Smooth muscle cell (in vitro differentiated cells): Measurements from ENCODE around the gene ZNF33B. TPM values are rescaled to one million over a fixed set of nuclear protein-coding genes. Genes with fewer than 3 reads are reported as not detected.
"Not testable (repeated sequence)": the region's sequence is repeated elsewhere in the genome, so short reads cannot be mapped to it uniquely, and the experiment has no call there.

ENCODE experiments used
- DNase-seq: peaks from one replicate; lab custom pipeline; 2025; ENCODE audit not compliant: unreplicated experiment; lab: John Stamatoyannopoulos, UW
- H2AFZ ChIP-seq: fragments of 200-600 bp; sonication (generic); 2 replicates; pipeline ENCODE4 v1.6.0; 2016; ENCODE audit warnings: antibody characterized with exemption, low read depth, mild to moderate bottlenecking
- H3F3A ChIP-seq: fragments of 200-600 bp; sonication (generic); 2 replicates; pipeline ENCODE4 v1.6.0; 2017; ENCODE audit warnings: antibody characterized with exemption, low read depth
- H3K27ac ChIP-seq: fragments of 200-600 bp; sonication (generic); 2 replicates; pipeline ENCODE4 v1.5.1; 2016; ENCODE audit warnings: low read depth, mild to moderate bottlenecking
- H3K27me3 ChIP-seq: fragments of 200-600 bp; sonication (generic); 2 replicates; pipeline ENCODE4 v1.6.1; 2016; ENCODE audit warnings: low read depth, mild to moderate bottlenecking
- H3K36me3 ChIP-seq: fragments of 200-600 bp; sonication (generic); 2 replicates; pipeline ENCODE4 v1.5.1; 2016; ENCODE audit warnings: low read depth
- H3K4me1 ChIP-seq: fragments of 200-600 bp; sonication (generic); 2 replicates; pipeline ENCODE4 v1.5.1; 2016; ENCODE audit warnings: low read depth
- H3K4me2 ChIP-seq: fragments of 200-600 bp; sonication (generic); 2 replicates; pipeline ENCODE4 v1.6.0; 2016; ENCODE audit warnings: mild to moderate bottlenecking
- H3K4me3 ChIP-seq: fragments of 200-600 bp; sonication (generic); 2 replicates; pipeline ENCODE4 v1.5.1; 2016; ENCODE audit warnings: mild to moderate bottlenecking
- H3K79me2 ChIP-seq: fragments of 200-600 bp; sonication (generic); 2 replicates; pipeline ENCODE4 v1.6.0; 2016; ENCODE audit warnings: low read depth, mild to moderate bottlenecking
- H3K9ac ChIP-seq: fragments of 200-600 bp; sonication (generic); 2 replicates; pipeline ENCODE4 v1.6.0; 2016; ENCODE audit warnings: low read depth
- H3K9me3 ChIP-seq: fragments of 200-600 bp; sonication (generic); replicated peaks from 2 replicates; pipeline ENCODE4 v1.5.1; 2016; ENCODE audit warnings: low read depth
- H4K20me1 ChIP-seq: fragments of 200-600 bp; sonication (generic); 2 replicates; pipeline ENCODE4 v1.6.0; 2016; ENCODE audit warnings: low read depth
- CTCF ChIP-seq: fragments of 200-600 bp; sonication (generic); IDR thresholded peaks from 2 replicates; pipeline ENCODE4 v1.5.1; 2017; ENCODE audit warnings: borderline replicate concordance, mild to moderate bottlenecking, antibody characterized with exemption; ENCODE audit not compliant: insufficient read depth, poor library complexity, severe bottlenecking
- whole genome bisulfite sequencing: methylation state at CpG from one replicate; pipeline ENCODE4 v1.1.7; 2016; ENCODE audit warnings: low lambda C conversion rate; 5-methylcytosine and 5-hydroxymethylcytosine counted together
- polyA plus RNA-seq: library from polyadenylated mRNA; unstranded; fragments of >200 nt; fragmentation: Nextera tagmentation; extraction: Ambion mirVana; gene quantifications from 2 replicates; pipeline ENCODE4 v1.2.1, GENCODE V29; 2016
- total RNA-seq: library from RNA; depleted of rRNA; stranded (reverse); fragments of >200 nt; gene quantifications from 2 replicates; pipeline ENCODE4 v1.2.3, GENCODE V29; 2014

ZNF33B gene
- total and polyA plus RNA-seq, 2 experiments from 2014 or later, result 0.55 to 1.4 TPM

- Histone ChIP-seq H3K27ac (no peak overlapping the region), H2AFZ (no peak overlapping the region), H4K20me1 (no peaks in the 10 kb centered on the region), H3K4me1 (peaks cover 2% of the 10 kb centered on the region), H3K9me3 (no peaks in the 10 kb centered on the region), H3K27me3 (no peaks in the 10 kb centered on the region), H3K36me3 (no peaks in the 10 kb centered on the region), H3K4me3 (no peak overlapping the region), H3K4me2 (no peak overlapping the region), H3K79me2 (no peaks in the 10 kb centered on the region), H3F3A (no peaks in the 10 kb centered on the region), H3K9ac (no peak overlapping the region)
- no peak for TF ChIP-seq CTCF
- DNase-seq, result no peak
- WGBS, result 78% methylated on average over 5 of the region's 5 CpGs
Observed at GRCh38 chr10:42556931-42557330, 81.4 kb downstream of the ZNF33B start.

DNA sequence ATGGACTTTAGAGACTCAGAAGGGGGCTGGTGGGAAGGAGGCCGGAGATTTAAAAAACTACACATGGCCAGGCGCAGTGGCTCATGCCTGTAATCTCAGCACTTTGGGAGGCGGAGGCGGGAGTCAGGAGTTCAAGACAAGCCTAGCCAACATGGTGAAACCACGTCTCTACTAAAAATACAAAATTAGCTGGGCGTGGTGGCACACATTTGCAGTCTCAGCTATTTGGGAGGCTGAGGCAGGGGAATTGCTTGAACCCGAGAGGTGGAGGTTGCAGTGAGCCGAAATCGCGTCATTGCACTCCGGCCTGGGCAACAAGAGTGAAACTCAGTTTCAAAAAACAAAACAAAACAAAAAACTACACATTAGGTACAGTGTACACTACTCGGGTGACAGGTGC lies 84.8 kb downstream of the ZNF33B start:
- not testable (repeated sequence) for H3K27ac ChIP-seq, DNase-seq, H3F3A ChIP-seq, H4K20me1 ChIP-seq, H3K79me2 ChIP-seq, H3K36me3 ChIP-seq, H3K9me3 ChIP-seq, H3K4me1 ChIP-seq, H3K27me3 ChIP-seq, H3K9ac ChIP-seq
- Histone ChIP-seq H3K4me2 (peak overlapping the region; percentile 92), H2AFZ (peak overlapping the region; percentile 99), H3K4me3 (peak overlapping the region; percentile 65)
- 88% methylated on average over 12 of the region's 12 CpGs for WGBS

GRCh38 chr10:42553064-42553407 lies 85.3 kb downstream of the ZNF33B start:
- Histone ChIP-seq H3K4me2 (peak overlapping the region; percentile 92), H3K27me3 (no peaks in the 10 kb centered on the region), H3K27ac (no peak overlapping the region), H2AFZ (peak overlapping the region; percentile 99), H3K9me3 (no peaks in the 10 kb centered on the region), H3K36me3 (no peaks in the 10 kb centered on the region), H3K4me3 (peak overlapping the region; percentile 65), H3K9ac (peak overlapping the region; percentile 5), H3K4me1 (peaks cover 4% of the 10 kb centered on the region), H4K20me1 (no peaks in the 10 kb centered on the region), H3F3A (no peaks in the 10 kb centered on the region), H3K79me2 (no peaks in the 10 kb centered on the region)
- 5% methylated on average over 14 of the region's 14 CpGs for WGBS
- TF ChIP-seq CTCF, result no peak
- no peak for DNase-seq

- Histone ChIP-seq H3K4me3 (peak overlapping the region; percentile 65), H3F3A (no peaks in the 10 kb centered on the region), H3K9ac (peak overlapping the region; percentile 47), H3K27ac (no peak overlapping the region), H3K27me3 (no peaks in the 10 kb centered on the region), H3K36me3 (no peaks in the 10 kb centered on the region), H3K79me2 (no peaks in the 10 kb centered on the region), H3K4me1 (peaks cover 4% of the 10 kb centered on the region), H2AFZ (peak overlapping the region; percentile 99), H3K4me2 (peak overlapping the region; percentile 92), H4K20me1 (no peaks in the 10 kb centered on the region), H3K9me3 (no peaks in the 10 kb centered on the region)
- TF ChIP-seq CTCF, result no peak
- 1% methylated on average over 60 of the region's 61 CpGs for whole genome bisulfite sequencing
- peak; percentile 85 for DNase-seq
Observed at GRCh38 chr10:42552188-42553063, 85.9 kb downstream of the ZNF33B start.
